GM12872 (cell line): ENCODE measurements around the gene ST3GAL6.

Experiments
- TF ChIP-seq, protein P1 (sequence below): IDR thresholded peaks from 3 replicates; pipeline ENCODE4 v1.5.1; 2011; ENCODE audit warnings: low read depth, mild to moderate bottlenecking, low read length, moderate library complexity; ENCODE audit not compliant: insufficient read depth

The ST3GAL6 gene

DNA sequence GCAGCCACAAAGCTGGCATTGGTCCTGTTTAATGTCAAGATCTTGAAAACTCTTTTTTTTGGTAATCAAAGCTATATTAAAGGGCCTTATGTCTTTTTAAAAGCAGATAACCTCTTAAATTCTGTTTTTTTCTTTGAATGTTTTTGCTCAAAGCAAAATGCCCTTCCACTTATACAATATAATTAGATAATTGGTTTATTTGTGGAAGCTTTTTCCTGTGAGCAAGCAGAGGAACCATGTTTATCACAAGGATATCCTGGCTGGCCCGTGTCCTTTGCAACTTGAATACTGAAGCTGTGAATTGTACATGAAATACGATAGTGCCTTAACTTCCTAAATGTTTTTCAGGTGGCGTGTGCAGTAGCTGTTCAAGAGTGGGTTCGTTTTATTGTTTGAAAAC is 2.6 kb downstream of the ST3GAL6 start:
- TF ChIP-seq, protein P1, sequence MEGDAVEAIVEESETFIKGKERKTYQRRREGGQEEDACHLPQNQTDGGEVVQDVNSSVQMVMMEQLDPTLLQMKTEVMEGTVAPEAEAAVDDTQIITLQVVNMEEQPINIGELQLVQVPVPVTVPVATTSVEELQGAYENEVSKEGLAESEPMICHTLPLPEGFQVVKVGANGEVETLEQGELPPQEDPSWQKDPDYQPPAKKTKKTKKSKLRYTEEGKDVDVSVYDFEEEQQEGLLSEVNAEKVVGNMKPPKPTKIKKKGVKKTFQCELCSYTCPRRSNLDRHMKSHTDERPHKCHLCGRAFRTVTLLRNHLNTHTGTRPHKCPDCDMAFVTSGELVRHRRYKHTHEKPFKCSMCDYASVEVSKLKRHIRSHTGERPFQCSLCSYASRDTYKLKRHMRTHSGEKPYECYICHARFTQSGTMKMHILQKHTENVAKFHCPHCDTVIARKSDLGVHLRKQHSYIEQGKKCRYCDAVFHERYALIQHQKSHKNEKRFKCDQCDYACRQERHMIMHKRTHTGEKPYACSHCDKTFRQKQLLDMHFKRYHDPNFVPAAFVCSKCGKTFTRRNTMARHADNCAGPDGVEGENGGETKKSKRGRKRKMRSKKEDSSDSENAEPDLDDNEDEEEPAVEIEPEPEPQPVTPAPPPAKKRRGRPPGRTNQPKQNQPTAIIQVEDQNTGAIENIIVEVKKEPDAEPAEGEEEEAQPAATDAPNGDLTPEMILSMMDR = no peak

DNA sequence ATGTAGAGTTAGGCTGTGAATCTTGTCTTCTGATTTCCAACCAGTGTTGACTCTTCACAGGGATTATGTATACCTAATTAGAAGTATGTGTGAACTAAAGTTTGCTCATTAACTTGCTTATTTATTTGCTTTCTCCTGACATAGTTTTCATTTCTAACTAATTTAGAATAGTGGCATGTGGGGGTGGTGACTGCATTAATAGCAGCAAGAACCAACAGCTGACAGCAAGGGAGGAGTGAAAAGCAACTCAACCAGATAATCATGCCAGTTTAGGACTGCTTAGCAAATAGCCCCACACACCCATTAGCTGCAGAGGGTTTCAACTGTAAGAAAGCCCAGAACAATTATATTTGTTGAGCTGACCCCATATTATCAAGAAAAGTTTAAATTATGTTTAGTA is 3.8 kb downstream of the ST3GAL6 start:
- TF ChIP-seq, protein P1 = no peak

DNA sequence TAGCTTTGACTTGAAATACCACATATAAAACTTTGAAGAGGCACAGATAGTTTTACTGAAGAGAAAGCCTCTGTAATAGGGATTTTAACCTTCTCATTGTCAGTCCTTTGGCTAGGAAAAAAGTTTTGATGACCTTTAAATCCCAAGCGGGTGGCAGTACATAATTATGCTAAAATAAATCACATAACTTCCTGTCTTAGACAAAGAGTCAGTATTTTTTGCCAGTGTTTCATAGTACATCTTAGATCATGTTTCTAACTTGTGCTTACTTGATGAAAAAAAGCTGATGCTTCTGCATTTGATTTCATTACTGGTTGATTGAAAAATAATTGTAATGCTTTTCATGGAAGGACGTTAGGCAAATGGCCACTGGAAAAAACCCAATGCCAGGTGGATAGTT is 5.8 kb downstream of the ST3GAL6 start:
- TF ChIP-seq, protein P1 = no peak

DNA sequence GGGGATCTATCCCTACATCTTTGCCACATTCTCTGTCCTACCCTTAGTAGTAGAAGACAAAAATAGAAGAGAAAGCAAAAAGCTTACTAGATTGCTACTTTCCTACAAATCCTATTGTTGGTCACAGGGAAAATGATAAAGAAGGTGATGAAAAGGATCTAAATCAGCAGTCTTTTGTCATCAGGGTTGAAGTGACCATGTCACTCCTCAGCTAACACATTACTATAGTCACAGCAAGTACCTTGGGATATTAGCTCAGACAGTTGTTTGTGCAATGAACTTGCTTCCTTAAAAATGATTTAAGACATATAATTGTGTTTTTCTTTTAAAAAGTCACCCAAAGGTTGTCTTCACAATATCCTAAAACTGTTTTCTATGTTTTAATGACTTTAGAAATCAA is 6.3 kb downstream of the ST3GAL6 start:
- TF ChIP-seq, protein P1 = no peak

DNA sequence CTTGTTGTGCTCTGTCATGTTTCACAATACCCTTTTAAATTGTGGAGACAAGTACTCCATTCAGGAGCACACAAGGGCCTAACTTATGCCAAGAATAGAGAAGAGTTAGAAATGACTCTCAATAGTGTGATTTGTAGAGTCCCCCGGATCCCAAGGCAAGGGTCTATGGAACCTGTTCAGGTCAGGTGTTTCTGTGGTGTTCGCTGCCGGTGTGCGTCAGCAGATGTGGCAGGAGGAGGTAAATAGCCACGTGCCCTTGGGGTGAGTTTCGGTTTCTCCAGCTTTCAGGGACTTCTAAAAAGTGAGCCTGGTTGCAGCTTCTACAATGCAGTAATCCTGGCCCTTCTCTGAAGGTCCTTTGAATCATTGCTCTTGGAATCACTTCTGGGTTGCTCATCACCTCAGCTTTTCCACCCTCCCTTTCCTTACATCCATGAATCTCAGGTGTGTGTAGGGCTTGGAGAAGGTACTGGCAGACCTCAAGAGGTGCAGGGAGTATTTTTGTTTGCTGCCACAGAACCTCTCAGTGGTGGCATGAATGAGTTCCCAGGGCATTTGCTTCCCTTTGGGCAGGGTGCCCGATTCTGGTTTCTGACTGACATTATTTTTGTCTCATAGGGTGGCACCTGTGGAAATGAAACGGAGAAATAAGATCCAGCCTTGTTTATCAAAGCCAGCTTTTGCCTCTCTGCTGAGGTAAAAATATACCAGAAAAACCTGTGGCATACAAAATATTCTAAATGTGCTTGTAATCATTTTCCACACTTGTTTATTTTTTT is 7.3 kb downstream of the ST3GAL6 start:
- TF ChIP-seq, protein P1 = no peak

GRCh38 chr3:98772022-98772421 is 8.9 kb downstream of the ST3GAL6 start:
- TF ChIP-seq, protein P1 = no peak

- TF ChIP-seq, protein P1 = no peak
Observed at GRCh38 chr3:98775459-98776139, 12.5 kb downstream of the ST3GAL6 start.
